GM06990 (cell line): ENCODE data around the gene TMEM106B.

Source experiments
- DNase-seq: peaks from one replicate; pipeline ENCODE4 v3.0.0-alpha.2; 2011; ENCODE audit not compliant: insufficient read length; ENCODE audit errors: extremely low read depth
- H3K27me3 ChIP-seq: replicated peaks from 2 replicates; pipeline ENCODE4 v1.6.0; 2011; ENCODE audit warnings: low read length; ENCODE audit not compliant: control insufficient read depth, insufficient read depth
- H3K36me3 ChIP-seq: 2 replicates; pipeline ENCODE4 v1.5.1; 2011; ENCODE audit warnings: low read length; ENCODE audit not compliant: control insufficient read depth, insufficient read depth
- H3K4me3 ChIP-seq: replicated peaks from 2 replicates; pipeline ENCODE4 v1.5.1; 2011; ENCODE audit warnings: low read depth, mild to moderate bottlenecking, control low read depth, low read length
- CTCF ChIP-seq: IDR thresholded peaks from 2 replicates; pipeline ENCODE4 v1.5.1; 2011; ENCODE audit warnings: low read length, control low read depth, mild to moderate bottlenecking, inconsistent platforms; ENCODE audit not compliant: insufficient read depth, poor library complexity, severe bottlenecking

The TMEM106B gene

GRCh38 chr7:12267542-12267941 is 56.4 kb downstream of the TMEM106B start:
- DNase-seq: no peak
- TF ChIP-seq CTCF: no peak

GRCh38 chr7:12269100-12269895 is 58.2 kb downstream of the TMEM106B start:
- no peak overlapping the region for H3K4me3 ChIP-seq
- H3K36me3 ChIP-seq: no peaks in the 10 kb centered on the region
- DNase-seq: no peak
- H3K27me3 ChIP-seq: no peaks in the 10 kb centered on the region; the same call in 1 of the 2 replicates
- no peak for TF ChIP-seq CTCF

More at GRCh38 chr7:12267542-12267941, 56.4 kb downstream of the TMEM106B start:
- no peak overlapping the region for H3K4me3 ChIP-seq
- no peaks in the 10 kb centered on the region; the same call in 1 of the 2 replicates for H3K27me3 ChIP-seq
- no peaks in the 10 kb centered on the region for H3K36me3 ChIP-seq

GRCh38 chr7:12281038-12281437 is 69.9 kb downstream of the TMEM106B start:
- Histone ChIP-seq H3K27me3 (no peaks in the 10 kb centered on the region), H3K36me3 (no peaks in the 10 kb centered on the region), H3K4me3 (no peak overlapping the region)
- DNase-seq: no peak
- TF ChIP-seq CTCF: no peak

- TF ChIP-seq CTCF: no peak
- no peaks in the 10 kb centered on the region for H3K27me3 ChIP-seq
- H3K4me3 ChIP-seq: no peak overlapping the region
Observed at GRCh38 chr7:12287901-12288300, 76.8 kb downstream of the TMEM106B start.

GRCh38 chr7:12289996-12290395 is 78.9 kb downstream of the TMEM106B start:
- TF ChIP-seq CTCF: no peak
- no peaks in the 10 kb centered on the region for H3K27me3 ChIP-seq
- DNase-seq: no peak

More at GRCh38 chr7:12287901-12288300, 76.8 kb downstream of the TMEM106B start:
- no peaks in the 10 kb centered on the region for H3K36me3 ChIP-seq
- DNase-seq: no peak

More at GRCh38 chr7:12289996-12290395, 78.9 kb downstream of the TMEM106B start:
- H3K4me3 ChIP-seq: no peak overlapping the region
- H3K36me3 ChIP-seq: no peaks in the 10 kb centered on the region
